HEK293 (cell line): Measurements from ENCODE around the gene RBP7.

Experiments used
- CTCF ChIA-PET: fragments of 350-600 bp; formaldehyde crosslinking; extraction: SDS; loops from one replicate; lab custom pipeline; 2021; ENCODE audit warnings: antibody characterized with exemption; lab: Yijun Ruan, JAX
- POLR2A ChIA-PET: fragments of 300-600 bp; formaldehyde crosslinking; extraction: SDS; loops from one replicate; lab custom pipeline; 2020; ENCODE audit warnings: antibody characterized with exemption, inconsistent platforms; lab: Yijun Ruan, JAX
- H3K27ac ChIP-seq: fragments of 200-500 bp; sonication (Bioruptor generic); 2 replicates; pipeline ENCODE4 v1.5.1; 2014; ENCODE audit warnings: low read depth, low read length, control low read depth, inconsistent platforms; ENCODE audit errors: extremely low read depth
- H3K36me3 ChIP-seq, 2 experiments: fragments of 200-500 bp in 1 of 2; sonication (Bioruptor generic) in 1 of 2; 1 replicate in 1 of 2; 2 replicates in 1 of 2; pipeline ENCODE4 v1.5.1; 2014 to 2017; ENCODE audit warnings: inconsistent platforms in 2 of 2, low read length in 2 of 2; ENCODE audit not compliant: control insufficient read depth in 2 of 2, insufficient read depth in 1 of 2
- H3K4me1 ChIP-seq: fragments of 200-500 bp; sonication (Bioruptor generic); 2 replicates; pipeline ENCODE4 v1.5.1; 2014; ENCODE audit warnings: mild to moderate bottlenecking, low read length, inconsistent platforms; ENCODE audit not compliant: control insufficient read depth, insufficient read depth
- H3K4me3 ChIP-seq: 2 replicates; pipeline ENCODE4 v1.5.1; 2011; ENCODE audit warnings: low read depth, mild to moderate bottlenecking, control low read depth, low read length, moderate library complexity
- H3K9me3 ChIP-seq: fragments of 200-500 bp; sonication (Bioruptor generic); 2 replicates; pipeline ENCODE4 v1.5.1; 2014; ENCODE audit warnings: low read depth, low read length, inconsistent platforms; ENCODE audit not compliant: control insufficient read depth, insufficient read depth
- KLF8 ChIP-seq: fragments of 450-650 bp; formaldehyde crosslinking; IDR thresholded peaks from 2 replicates; pipeline ENCODE4 v1.5.1; 2016; ENCODE audit warnings: missing biosample characterization, missing genetic modification characterization
- SP3 ChIP-seq: fragments of 450-650 bp; formaldehyde crosslinking; IDR thresholded peaks from 2 replicates; pipeline ENCODE4 v1.5.1; 2016; ENCODE audit warnings: missing biosample characterization, missing genetic modification characterization
- ZNF138 ChIP-seq: fragments of 450-650 bp; formaldehyde crosslinking; IDR thresholded peaks from 2 replicates; pipeline ENCODE4 v1.5.1; 2016; ENCODE audit warnings: missing biosample characterization, missing genetic modification characterization, borderline replicate concordance
- ZNF23 ChIP-seq: fragments of 450-650 bp; formaldehyde crosslinking; IDR thresholded peaks from 2 replicates; pipeline ENCODE4 v1.5.1; 2016; ENCODE audit warnings: missing biosample characterization, missing genetic modification characterization, borderline replicate concordance
- ZNF416 ChIP-seq: fragments of 450-650 bp; formaldehyde crosslinking; IDR thresholded peaks from 2 replicates; pipeline ENCODE4 v1.5.1; 2016; ENCODE audit warnings: missing biosample characterization, missing genetic modification characterization
- ZNF514 ChIP-seq: fragments of 450-650 bp; formaldehyde crosslinking; IDR thresholded peaks from 2 replicates; pipeline ENCODE4 v1.5.1; 2016; ENCODE audit warnings: missing biosample characterization, missing genetic modification characterization
- ZNF571 ChIP-seq: fragments of 450-650 bp; formaldehyde crosslinking; IDR thresholded peaks from 2 replicates; pipeline ENCODE4 v1.5.0; 2017; ENCODE audit warnings: missing biosample characterization, missing genetic modification characterization
- ZNF677 ChIP-seq: fragments of 450-650 bp; IDR thresholded peaks from 2 replicates; pipeline ENCODE4 v1.5.0; 2018; ENCODE audit warnings: missing biosample characterization, mild to moderate bottlenecking, missing genetic modification characterization, moderate library complexity
- ZNF791 ChIP-seq: fragments of 450-650 bp; formaldehyde crosslinking; IDR thresholded peaks from 2 replicates; pipeline ENCODE4 v1.5.1; 2016; ENCODE audit warnings: missing biosample characterization, missing genetic modification characterization
- TF ChIP-seq, protein P1 (sequence below): fragments of 450-650 bp; formaldehyde crosslinking; conservative IDR thresholded peaks from 2 replicates; pipeline ENCODE4 v1.5.1; 2016; ENCODE audit warnings: low read depth, missing biosample characterization, missing genetic modification characterization
- TF ChIP-seq, protein P2 (sequence below): fragments of 450-650 bp; formaldehyde crosslinking; IDR thresholded peaks from 2 replicates; pipeline ENCODE4 v1.5.1; 2017; ENCODE audit warnings: missing biosample characterization, missing genetic modification characterization
- TF ChIP-seq, protein P3 (sequence below): fragments of 450-650 bp; formaldehyde crosslinking; IDR thresholded peaks from 2 replicates; pipeline ENCODE4 v1.5.1; 2016; ENCODE audit warnings: missing biosample characterization, missing genetic modification characterization
- TF ChIP-seq, protein P4 (sequence below): fragments of 450-650 bp; formaldehyde crosslinking; IDR thresholded peaks from 2 replicates; pipeline ENCODE4 v1.5.1; 2016; ENCODE audit warnings: missing biosample characterization, missing genetic modification characterization
- TF ChIP-seq, protein P5 (sequence below): fragments of 450-650 bp; formaldehyde crosslinking; IDR thresholded peaks from 2 replicates; pipeline ENCODE4 v1.5.1; 2017; ENCODE audit warnings: missing biosample characterization, missing genetic modification characterization
- TF ChIP-seq, protein P6 (sequence below): fragments of 450-650 bp; formaldehyde crosslinking; IDR thresholded peaks from 2 replicates; pipeline ENCODE4 v1.5.1; 2016; ENCODE audit warnings: missing biosample characterization, missing genetic modification characterization
- TF ChIP-seq, protein P7 (sequence below): fragments of 450-650 bp; formaldehyde crosslinking; IDR thresholded peaks from 2 replicates; pipeline ENCODE4 v1.5.1; 2016; ENCODE audit warnings: missing biosample characterization, missing genetic modification characterization

RBP7 gene

DNA sequence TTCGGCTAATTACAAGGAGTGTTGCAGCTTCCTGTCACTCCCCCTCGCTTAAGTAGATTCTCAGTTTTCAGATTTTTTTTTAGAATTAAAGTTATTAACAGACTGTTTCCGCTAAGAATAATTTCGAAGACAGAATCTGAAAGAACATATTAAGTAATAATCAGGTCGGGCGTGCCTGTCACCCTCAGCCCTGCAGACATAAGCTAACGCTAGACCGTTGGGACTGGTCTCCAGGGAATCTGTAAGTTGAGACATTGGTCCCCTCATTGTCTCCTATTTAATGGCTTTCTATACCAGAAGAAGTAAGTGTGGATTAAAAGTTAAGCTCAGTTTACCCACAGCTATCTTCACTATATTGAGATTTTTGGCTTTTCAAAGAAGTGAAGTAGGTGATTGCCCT lies 39.3 kb upstream of the RBP7 start (continued):
- TF ChIP-seq ZNF416, result no peak
- TF ChIP-seq, protein P1, sequence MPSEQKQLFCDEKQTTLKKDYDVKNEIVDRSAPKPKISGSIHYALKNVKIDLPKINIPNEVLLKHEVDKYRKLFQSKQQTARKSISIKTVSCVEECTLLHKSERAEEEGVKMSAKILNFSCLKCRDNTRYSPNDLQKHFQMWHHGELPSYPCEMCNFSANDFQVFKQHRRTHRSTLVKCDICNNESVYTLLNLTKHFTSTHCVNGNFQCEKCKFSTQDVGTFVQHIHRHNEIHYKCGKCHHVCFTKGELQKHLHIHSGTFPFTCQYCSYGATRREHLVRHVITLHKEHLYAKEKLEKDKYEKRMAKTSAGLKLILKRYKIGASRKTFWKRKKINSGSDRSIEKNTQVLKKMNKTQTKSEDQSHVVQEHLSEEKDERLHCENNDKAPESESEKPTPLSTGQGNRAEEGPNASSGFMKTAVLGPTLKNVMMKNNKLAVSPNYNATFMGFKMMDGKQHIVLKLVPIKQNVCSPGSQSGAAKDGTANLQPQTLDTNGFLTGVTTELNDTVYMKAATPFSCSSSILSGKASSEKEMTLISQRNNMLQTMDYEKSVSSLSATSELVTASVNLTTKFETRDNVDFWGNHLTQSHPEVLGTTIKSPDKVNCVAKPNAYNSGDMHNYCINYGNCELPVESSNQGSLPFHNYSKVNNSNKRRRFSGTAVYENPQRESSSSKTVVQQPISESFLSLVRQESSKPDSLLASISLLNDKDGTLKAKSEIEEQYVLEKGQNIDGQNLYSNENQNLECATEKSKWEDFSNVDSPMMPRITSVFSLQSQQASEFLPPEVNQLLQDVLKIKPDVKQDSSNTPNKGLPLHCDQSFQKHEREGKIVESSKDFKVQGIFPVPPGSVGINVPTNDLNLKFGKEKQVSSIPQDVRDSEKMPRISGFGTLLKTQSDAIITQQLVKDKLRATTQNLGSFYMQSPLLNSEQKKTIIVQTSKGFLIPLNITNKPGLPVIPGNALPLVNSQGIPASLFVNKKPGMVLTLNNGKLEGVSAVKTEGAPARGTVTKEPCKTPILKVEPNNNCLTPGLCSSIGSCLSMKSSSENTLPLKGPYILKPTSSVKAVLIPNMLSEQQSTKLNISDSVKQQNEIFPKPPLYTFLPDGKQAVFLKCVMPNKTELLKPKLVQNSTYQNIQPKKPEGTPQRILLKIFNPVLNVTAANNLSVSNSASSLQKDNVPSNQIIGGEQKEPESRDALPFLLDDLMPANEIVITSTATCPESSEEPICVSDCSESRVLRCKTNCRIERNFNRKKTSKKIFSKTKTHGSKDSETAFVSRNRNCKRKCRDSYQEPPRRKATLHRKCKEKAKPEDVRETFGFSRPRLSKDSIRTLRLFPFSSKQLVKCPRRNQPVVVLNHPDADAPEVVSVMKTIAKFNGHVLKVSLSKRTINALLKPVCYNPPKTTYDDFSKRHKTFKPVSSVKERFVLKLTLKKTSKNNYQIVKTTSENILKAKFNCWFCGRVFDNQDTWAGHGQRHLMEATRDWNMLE (tag by site-specific recombination), result no peak

DNA sequence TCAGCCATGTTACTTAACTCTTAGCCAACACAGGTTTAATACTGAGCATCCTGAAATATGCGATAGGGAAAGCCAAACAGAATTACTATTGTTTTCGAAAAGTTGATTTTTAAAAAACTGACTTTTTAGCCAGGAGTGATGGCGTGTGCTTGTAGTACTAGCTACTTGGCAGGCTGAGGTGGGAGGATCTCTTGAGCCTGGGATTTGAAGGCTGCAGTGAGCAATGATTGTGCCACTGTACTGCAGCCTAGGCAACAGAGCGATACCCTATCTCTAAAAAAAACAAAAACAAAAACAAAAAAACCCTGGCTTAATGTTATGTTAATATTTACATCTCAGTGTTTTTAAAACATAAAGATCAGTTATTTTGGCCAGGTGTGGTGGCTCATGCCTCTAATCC lies 37.0 kb upstream of the RBP7 start:
- ChIA-PET POLR2A (interaction anchor here (1.4 kb wide), 1 partner anchor 17 kb away, joined by 3 read pairs; the partner anchor contains the start of genes LZIC and NMNAT1), CTCF (interaction anchor here (0.8 to 3.0 kb wide), 3 partner anchors 10 to 379 kb away, joined by 3 to 15 read pairs (median 3); no protein-coding TSS in a partner anchor)
- Histone ChIP-seq H3K4me1 (0 out of 2 replicates have a peak, but pooled peaks cover 4% of the 10 kb centered on the region), H3K4me3 (no peak overlapping the region), H3K27ac (no peak overlapping the region), H3K9me3 (no peaks in the 10 kb centered on the region), H3K36me3 (no peaks in the 10 kb centered on the region)
- TF ChIP-seq, protein P2, sequence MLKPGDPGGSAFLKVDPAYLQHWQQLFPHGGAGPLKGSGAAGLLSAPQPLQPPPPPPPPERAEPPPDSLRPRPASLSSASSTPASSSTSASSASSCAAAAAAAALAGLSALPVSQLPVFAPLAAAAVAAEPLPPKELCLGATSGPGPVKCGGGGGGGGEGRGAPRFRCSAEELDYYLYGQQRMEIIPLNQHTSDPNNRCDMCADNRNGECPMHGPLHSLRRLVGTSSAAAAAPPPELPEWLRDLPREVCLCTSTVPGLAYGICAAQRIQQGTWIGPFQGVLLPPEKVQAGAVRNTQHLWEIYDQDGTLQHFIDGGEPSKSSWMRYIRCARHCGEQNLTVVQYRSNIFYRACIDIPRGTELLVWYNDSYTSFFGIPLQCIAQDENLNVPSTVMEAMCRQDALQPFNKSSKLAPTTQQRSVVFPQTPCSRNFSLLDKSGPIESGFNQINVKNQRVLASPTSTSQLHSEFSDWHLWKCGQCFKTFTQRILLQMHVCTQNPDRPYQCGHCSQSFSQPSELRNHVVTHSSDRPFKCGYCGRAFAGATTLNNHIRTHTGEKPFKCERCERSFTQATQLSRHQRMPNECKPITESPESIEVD (tag by site-specific recombination), result no peak
- no peak for TF ChIP-seq ZNF23
- TF ChIP-seq ZNF791 (tag by site-specific recombination), result no peak
- no peak for TF ChIP-seq ZNF138 (tag by site-specific recombination)
- no peak for TF ChIP-seq ZNF571 (tag by site-specific recombination)
- TF ChIP-seq, protein P3, sequence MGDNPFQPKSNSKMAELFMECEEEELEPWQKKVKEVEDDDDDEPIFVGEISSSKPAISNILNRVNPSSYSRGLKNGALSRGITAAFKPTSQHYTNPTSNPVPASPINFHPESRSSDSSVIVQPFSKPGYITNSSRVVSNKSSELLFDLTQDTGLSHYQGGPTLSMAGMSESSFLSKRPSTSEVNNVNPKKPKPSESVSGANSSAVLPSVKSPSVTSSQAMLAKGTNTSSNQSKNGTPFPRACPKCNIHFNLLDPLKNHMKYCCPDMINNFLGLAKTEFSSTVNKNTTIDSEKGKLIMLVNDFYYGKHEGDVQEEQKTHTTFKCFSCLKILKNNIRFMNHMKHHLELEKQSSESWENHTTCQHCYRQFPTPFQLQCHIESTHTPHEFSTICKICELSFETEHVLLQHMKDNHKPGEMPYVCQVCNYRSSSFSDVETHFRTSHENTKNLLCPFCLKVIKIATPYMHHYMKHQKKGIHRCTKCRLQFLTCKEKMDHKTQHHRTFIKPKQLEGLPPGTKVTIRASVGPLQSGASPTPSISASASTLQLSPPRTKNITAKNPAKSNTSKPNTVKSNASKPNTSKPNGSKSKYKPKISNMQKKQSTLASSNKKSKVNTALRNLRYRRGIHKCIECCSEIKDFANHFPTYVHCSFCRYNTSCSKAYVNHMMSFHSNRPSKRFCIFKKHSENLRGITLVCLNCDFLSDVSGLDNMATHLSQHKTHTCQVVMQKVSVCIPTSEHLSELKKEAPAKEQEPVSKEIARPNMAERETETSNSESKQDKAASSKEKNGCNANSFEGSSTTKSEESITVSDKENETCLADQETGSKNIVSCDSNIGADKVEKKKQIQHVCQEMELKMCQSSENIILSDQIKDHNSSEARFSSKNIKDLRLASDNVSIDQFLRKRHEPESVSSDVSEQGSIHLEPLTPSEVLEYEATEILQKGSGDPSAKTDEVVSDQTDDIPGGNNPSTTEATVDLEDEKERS (tag by site-specific recombination), result no peak
- TF ChIP-seq, protein P4, sequence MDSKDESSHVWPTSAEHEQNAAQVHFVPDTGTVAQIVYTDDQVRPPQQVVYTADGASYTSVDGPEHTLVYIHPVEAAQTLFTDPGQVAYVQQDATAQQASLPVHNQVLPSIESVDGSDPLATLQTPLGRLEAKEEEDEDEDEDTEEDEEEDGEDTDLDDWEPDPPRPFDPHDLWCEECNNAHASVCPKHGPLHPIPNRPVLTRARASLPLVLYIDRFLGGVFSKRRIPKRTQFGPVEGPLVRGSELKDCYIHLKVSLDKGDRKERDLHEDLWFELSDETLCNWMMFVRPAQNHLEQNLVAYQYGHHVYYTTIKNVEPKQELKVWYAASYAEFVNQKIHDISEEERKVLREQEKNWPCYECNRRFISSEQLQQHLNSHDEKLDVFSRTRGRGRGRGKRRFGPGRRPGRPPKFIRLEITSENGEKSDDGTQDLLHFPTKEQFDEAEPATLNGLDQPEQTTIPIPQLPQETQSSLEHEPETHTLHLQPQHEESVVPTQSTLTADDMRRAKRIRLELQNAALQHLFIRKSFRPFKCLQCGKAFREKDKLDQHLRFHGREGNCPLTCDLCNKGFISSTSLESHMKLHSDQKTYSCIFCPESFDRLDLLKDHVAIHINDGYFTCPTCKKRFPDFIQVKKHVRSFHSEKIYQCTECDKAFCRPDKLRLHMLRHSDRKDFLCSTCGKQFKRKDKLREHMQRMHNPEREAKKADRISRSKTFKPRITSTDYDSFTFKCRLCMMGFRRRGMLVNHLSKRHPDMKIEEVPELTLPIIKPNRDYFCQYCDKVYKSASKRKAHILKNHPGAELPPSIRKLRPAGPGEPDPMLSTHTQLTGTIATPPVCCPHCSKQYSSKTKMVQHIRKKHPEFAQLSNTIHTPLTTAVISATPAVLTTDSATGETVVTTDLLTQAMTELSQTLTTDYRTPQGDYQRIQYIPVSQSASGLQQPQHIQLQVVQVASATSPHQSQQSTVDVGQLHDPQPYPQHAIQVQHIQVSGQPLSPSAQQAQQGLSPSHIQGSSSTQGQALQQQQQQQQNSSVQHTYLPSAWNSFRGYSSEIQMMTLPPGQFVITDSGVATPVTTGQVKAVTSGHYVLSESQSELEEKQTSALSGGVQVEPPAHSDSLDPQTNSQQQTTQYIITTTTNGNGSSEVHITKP, result no peak
- TF ChIP-seq, protein P5, sequence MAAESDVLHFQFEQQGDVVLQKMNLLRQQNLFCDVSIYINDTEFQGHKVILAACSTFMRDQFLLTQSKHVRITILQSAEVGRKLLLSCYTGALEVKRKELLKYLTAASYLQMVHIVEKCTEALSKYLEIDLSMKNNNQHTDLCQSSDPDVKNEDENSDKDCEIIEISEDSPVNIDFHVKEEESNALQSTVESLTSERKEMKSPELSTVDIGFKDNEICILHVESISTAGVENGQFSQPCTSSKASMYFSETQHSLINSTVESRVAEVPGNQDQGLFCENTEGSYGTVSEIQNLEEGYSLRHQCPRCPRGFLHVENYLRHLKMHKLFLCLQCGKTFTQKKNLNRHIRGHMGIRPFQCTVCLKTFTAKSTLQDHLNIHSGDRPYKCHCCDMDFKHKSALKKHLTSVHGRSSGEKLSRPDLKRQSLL (tag by site-specific recombination), result no peak
- TF ChIP-seq, protein P6, sequence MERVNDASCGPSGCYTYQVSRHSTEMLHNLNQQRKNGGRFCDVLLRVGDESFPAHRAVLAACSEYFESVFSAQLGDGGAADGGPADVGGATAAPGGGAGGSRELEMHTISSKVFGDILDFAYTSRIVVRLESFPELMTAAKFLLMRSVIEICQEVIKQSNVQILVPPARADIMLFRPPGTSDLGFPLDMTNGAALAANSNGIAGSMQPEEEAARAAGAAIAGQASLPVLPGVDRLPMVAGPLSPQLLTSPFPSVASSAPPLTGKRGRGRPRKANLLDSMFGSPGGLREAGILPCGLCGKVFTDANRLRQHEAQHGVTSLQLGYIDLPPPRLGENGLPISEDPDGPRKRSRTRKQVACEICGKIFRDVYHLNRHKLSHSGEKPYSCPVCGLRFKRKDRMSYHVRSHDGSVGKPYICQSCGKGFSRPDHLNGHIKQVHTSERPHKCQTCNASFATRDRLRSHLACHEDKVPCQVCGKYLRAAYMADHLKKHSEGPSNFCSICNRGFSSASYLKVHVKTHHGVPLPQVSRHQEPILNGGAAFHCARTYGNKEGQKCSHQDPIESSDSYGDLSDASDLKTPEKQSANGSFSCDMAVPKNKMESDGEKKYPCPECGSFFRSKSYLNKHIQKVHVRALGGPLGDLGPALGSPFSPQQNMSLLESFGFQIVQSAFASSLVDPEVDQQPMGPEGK (tag by site-specific recombination), result no peak
- no peak for TF ChIP-seq SP3 (tag by site-specific recombination)
- TF ChIP-seq, protein P7, sequence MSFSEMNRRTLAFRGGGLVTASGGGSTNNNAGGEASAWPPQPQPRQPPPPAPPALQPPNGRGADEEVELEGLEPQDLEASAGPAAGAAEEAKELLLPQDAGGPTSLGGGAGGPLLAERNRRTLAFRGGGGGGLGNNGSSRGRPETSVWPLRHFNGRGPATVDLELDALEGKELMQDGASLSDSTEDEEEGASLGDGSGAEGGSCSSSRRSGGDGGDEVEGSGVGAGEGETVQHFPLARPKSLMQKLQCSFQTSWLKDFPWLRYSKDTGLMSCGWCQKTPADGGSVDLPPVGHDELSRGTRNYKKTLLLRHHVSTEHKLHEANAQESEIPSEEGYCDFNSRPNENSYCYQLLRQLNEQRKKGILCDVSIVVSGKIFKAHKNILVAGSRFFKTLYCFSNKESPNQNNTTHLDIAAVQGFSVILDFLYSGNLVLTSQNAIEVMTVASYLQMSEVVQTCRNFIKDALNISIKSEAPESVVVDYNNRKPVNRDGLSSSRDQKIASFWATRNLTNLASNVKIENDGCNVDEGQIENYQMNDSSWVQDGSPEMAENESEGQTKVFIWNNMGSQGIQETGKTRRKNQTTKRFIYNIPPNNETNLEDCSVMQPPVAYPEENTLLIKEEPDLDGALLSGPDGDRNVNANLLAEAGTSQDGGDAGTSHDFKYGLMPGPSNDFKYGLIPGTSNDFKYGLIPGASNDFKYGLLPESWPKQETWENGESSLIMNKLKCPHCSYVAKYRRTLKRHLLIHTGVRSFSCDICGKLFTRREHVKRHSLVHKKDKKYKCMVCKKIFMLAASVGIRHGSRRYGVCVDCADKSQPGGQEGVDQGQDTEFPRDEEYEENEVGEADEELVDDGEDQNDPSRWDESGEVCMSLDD (tag by site-specific recombination), result no peak
- no peak for TF ChIP-seq ZNF677 (tag by site-specific recombination)
- no peak for TF ChIP-seq ZNF514 (tag by site-specific recombination)
- no peak for TF ChIP-seq KLF8 (tag by site-specific recombination)
